PC-9 (cell line): ENCODE data around the gene IL13. TPM values are rescaled to one million over a fixed set of nuclear protein-coding genes. Genes with fewer than 3 reads are reported as not detected.

Experiments
- BruUV-seq: library from RNA; stranded (reverse); fragments of 400-500 nt; replicated peaks from 2 replicates; lab custom pipeline; 2021; lab: Mats Ljungman, UMichigan
- CTCF ChIA-PET: fragments of 300-600 bp; sonication (Branson Sonifier 250); formaldehyde crosslinking; loops from one replicate; lab custom pipeline; 2022; ENCODE audit warnings: antibody characterized with exemption; lab: Charles Lee
- POLR2A ChIA-PET: fragments of 300-600 bp; sonication (Branson Sonifier 250); formaldehyde crosslinking; loops from one replicate; lab custom pipeline; 2022; ENCODE audit warnings: antibody characterized with exemption; ENCODE audit not compliant: unreplicated experiment; lab: Charles Lee
- DNase-seq, 2 experiments: peaks; one replicate each; pipeline versions ENCODE4 v3.0.0 to v3.0.0-alpha.2; 2015 to 2022; ENCODE audit warnings: mixed read lengths in 1 of 2
- H2AFZ ChIP-seq: fragments of 200-600 bp; sonication (generic); 2 replicates; pipeline ENCODE4 v1.8.1; 2017; ENCODE audit warnings: antibody characterized with exemption
- H3F3A ChIP-seq: fragments of 200-600 bp; sonication (generic); 2 replicates; pipeline ENCODE4 v1.8.1; 2017; ENCODE audit warnings: antibody characterized with exemption, mild to moderate bottlenecking, low read depth; ENCODE audit not compliant: insufficient read depth
- H3K27ac ChIP-seq: fragments of 200-600 bp; sonication (generic); 2 replicates; pipeline ENCODE4 v1.6.1; 2016; ENCODE audit warnings: mixed run types
- H3K27me3 ChIP-seq: fragments of 200-600 bp; sonication (generic); 2 replicates; pipeline ENCODE4 v1.6.1; 2016; ENCODE audit warnings: low read depth, mixed run types; ENCODE audit not compliant: insufficient read depth
- H3K36me3 ChIP-seq: fragments of 200-600 bp; sonication (generic); 2 replicates; pipeline ENCODE4 v1.6.1; 2016; ENCODE audit warnings: low read depth, mixed run types
- H3K4me1 ChIP-seq: fragments of 200-600 bp; sonication (generic); replicated peaks from 2 replicates; pipeline ENCODE4 v1.6.1; 2016; ENCODE audit warnings: mixed run types; ENCODE audit not compliant: insufficient read depth
- H3K4me2 ChIP-seq: fragments of 200-600 bp; sonication (generic); 2 replicates; pipeline ENCODE4 v1.6.1; 2017; ENCODE audit warnings: mixed run types
- H3K4me3 ChIP-seq: fragments of 200-600 bp; sonication (generic); 2 replicates; pipeline ENCODE4 v1.6.1; 2016; ENCODE audit warnings: mixed run types
- H3K79me2 ChIP-seq: fragments of 200-600 bp; sonication (generic); 2 replicates; pipeline ENCODE4 v1.6.1; 2017; ENCODE audit warnings: low read depth, mixed run types
- H3K9me2 ChIP-seq: fragments of 200-600 bp; sonication (generic); 2 replicates; pipeline ENCODE4 v1.8.1; 2017; ENCODE audit warnings: mild to moderate bottlenecking; ENCODE audit not compliant: insufficient read depth
- H3K9me3 ChIP-seq: fragments of 200-600 bp; sonication (generic); 2 replicates; pipeline ENCODE4 v1.8.1; 2016; ENCODE audit warnings: low read depth; ENCODE audit not compliant: insufficient read depth
- H4K20me1 ChIP-seq: fragments of 200-600 bp; sonication (generic); 2 replicates; pipeline ENCODE4 v1.8.1; 2017; ENCODE audit not compliant: insufficient read depth
- CTCF ChIP-seq: fragments of 200-600 bp; sonication (generic); conservative IDR thresholded peaks from 2 replicates; pipeline ENCODE4 v1.6.1; 2017; ENCODE audit warnings: mixed run types, antibody characterized with exemption, mild to moderate bottlenecking, moderate library complexity
- EZH2 ChIP-seq: fragments of 200-600 bp; sonication (generic); IDR thresholded peaks from 2 replicates; pipeline ENCODE4 v1.8.0; 2017; ENCODE audit warnings: antibody characterized with exemption, low read depth
- intact Hi-C: fragments of 100-400 bp; cut with micrococcal nuclease; formaldehyde crosslinking; loops from one replicate; pipeline ENCODE4 v1.10.0; 2022; ENCODE audit not compliant: unreplicated experiment
- total RNA-seq: library from RNA; stranded (reverse); gene quantifications from 2 replicates; pipeline ENCODE4 v1.2.3, GENCODE V29; 2021

IL13 gene
- total RNA-seq, 1 experiment from 2014 or later, result not detected

- Histone ChIP-seq H3K4me1 (peaks cover 11% of the 10 kb centered on the region), H2AFZ (no peak within 1 kb of the TSS), H4K20me1 (no peaks in the 10 kb centered on the region), H3K9me3 (no peaks in the 10 kb centered on the region), H3K4me2 (no peak within 1 kb of the TSS), H3K27me3 (no peaks in the 10 kb centered on the region), H3K27ac (no peak within 1 kb of the TSS), H3K9me2 (no peaks in the 10 kb centered on the region), H3K36me3 (no peaks in the 10 kb centered on the region), H3K79me2 (no peaks in the 10 kb centered on the region), H3K4me3 (no peak within 1 kb of the TSS), H3F3A (peaks cover 12% of the 10 kb centered on the region; the same call in 1 of the 2 replicates)
- ChIA-PET POLR2A (interaction anchor here (0.6 to 0.7 kb wide), 2 partner anchors 102 to 210 kb away, joined by 4 to 6 read pairs; no protein-coding TSS in a partner anchor), CTCF (no interaction called here)
- TF ChIP-seq CTCF (no peak), EZH2 (no peak)
- BruUV-seq, result no TSS peak
- DNase-seq, result no peak
- intact Hi-C loops, result loop anchor here (10.0 kb wide), 1 partner anchor 259 kb away; no protein-coding TSS in a partner anchor
Measured at GRCh38 chr5:132673939-132674630, 16.1 kb downstream of the IL13 start, which contains the start of gene IL4. IL4 (plus strand) TSS chr5:132673989; CDS start chr5:132674051, 62 bp downstream.

- no peak overlapping the region for H3K27ac ChIP-seq
- no peaks in the 10 kb centered on the region for H3K27me3 ChIP-seq
- intact Hi-C loops, result loop anchor here (5.0 to 10.0 kb wide), 2 partner anchors 192 to 260 kb away; partner anchors contain the start of genes GDF9 and UQCRQ
- no peak overlapping the region for H3K4me2 ChIP-seq
- no peaks in the 10 kb centered on the region for H3K36me3 ChIP-seq
- no peak for TF ChIP-seq CTCF
- TF ChIP-seq EZH2, result no peak
- H3F3A ChIP-seq, result peaks cover 12% of the 10 kb centered on the region; the same call in 1 of the 2 replicates
- CTCF ChIA-PET, result no interaction called here
- no peak overlapping the region for H2AFZ ChIP-seq
- H3K4me1 ChIP-seq, result peaks cover 11% of the 10 kb centered on the region
- no peak overlapping the region for H3K4me3 ChIP-seq
- no peaks in the 10 kb centered on the region for H3K9me2 ChIP-seq
- BruUV-seq, result no TSS peak
- POLR2A ChIA-PET, result interaction anchor here (0.6 to 0.7 kb wide), 2 partner anchors 101 to 211 kb away, joined by 4 to 6 read pairs; no protein-coding TSS in a partner anchor
- DNase-seq, result peak; percentile 42 to 81
- H3K79me2 ChIP-seq, result no peaks in the 10 kb centered on the region
- H3K9me3 ChIP-seq, result no peaks in the 10 kb centered on the region
- H4K20me1 ChIP-seq, result no peaks in the 10 kb centered on the region
Measured at GRCh38 chr5:132674671-132675506, 16.9 kb downstream of the IL13 start.
